GM12878 (cell line): ENCODE data around the gene TTLL1. TPM values are rescaled to one million over a fixed set of nuclear protein-coding genes. Genes with fewer than 3 reads are reported as not detected.

ENCODE experiments used
- ATAC-seq: fragments of 200-7000 bp; cut with Tn5 transposase; 3 replicates; pipeline ENCODE4 v1.9.1; 2020; ENCODE audit warnings: mild to moderate bottlenecking, moderate library complexity
- BruUV-seq: library from RNA; stranded (reverse); fragments of 400-500 nt; replicated peaks from 2 replicates; lab custom pipeline; 2021; lab: Mats Ljungman, UMichigan
- CTCF ChIA-PET: fragments of 300-600 bp; sonication (Branson Sonifier 250); formaldehyde crosslinking; extraction: SDS; loops from one replicate; lab custom pipeline; 2021; ENCODE audit warnings: inconsistent platforms; lab: Yijun Ruan, JAX
- POLR2A ChIA-PET: fragments of 350-600 bp; formaldehyde crosslinking; extraction: SDS; loops from one replicate; lab custom pipeline; 2021; ENCODE audit warnings: inconsistent platforms; lab: Charles Lee
- RAD21 ChIA-PET: fragments of 300-600 bp; sonication (Branson Sonifier 250); formaldehyde crosslinking; loops from one replicate; lab custom pipeline; 2023; ENCODE audit warnings: antibody characterized with exemption; ENCODE audit not compliant: unreplicated experiment; lab: Charles Lee
- SMC1A ChIA-PET: fragments of 300-600 bp; sonication (Branson Sonifier 250); formaldehyde crosslinking; loops from one replicate; lab custom pipeline; 2023; ENCODE audit not compliant: unreplicated experiment, uncharacterized antibody; lab: Charles Lee
- DNase-seq: peaks from one replicate; pipeline ENCODE4 v3.0.0-alpha.2; 2011; ENCODE audit warnings: low read depth, low spot score
- FAIRE-seq: peaks from 3 replicates; lab custom pipeline; 2011; peaks lifted over from hg19 to GRCh38; lab: Jason Lieb, UNC
- H2AFZ ChIP-seq: 2 replicates; pipeline ENCODE4 v1.6.0; 2011; ENCODE audit warnings: low read depth, low read length, control low read depth; ENCODE audit not compliant: control insufficient read depth
- H3K27ac ChIP-seq: 2 replicates; pipeline ENCODE4 v1.5.1; 2011; ENCODE audit warnings: control low read depth; ENCODE audit not compliant: control insufficient read depth, insufficient read depth
- H3K27me3 ChIP-seq, 2 experiments: replicated peaks in 1 of 2; 2 replicates each; pipeline versions ENCODE4 v1.6.0 to v1.6.1; 2011; ENCODE audit warnings: low read length in 1 of 2; ENCODE audit not compliant: control insufficient read depth in 2 of 2, insufficient read depth in 2 of 2
- H3K36me3 ChIP-seq, 2 experiments: 2 replicates each; pipeline ENCODE4 v1.5.1; 2011; ENCODE audit warnings: low read length in 1 of 2; ENCODE audit not compliant: control insufficient read depth in 2 of 2, insufficient read depth in 2 of 2
- H3K4me1 ChIP-seq: 2 replicates; pipeline ENCODE4 v1.6.1; 2011; ENCODE audit warnings: mild to moderate bottlenecking, low read length, moderate library complexity, mixed read lengths; ENCODE audit not compliant: control insufficient read depth, insufficient read depth
- H3K4me2 ChIP-seq: 2 replicates; pipeline ENCODE4 v1.6.0; 2011; ENCODE audit warnings: control low read depth; ENCODE audit not compliant: control insufficient read depth, insufficient read depth
- H3K4me3 ChIP-seq: fragments of 200-600 bp; sonication (generic); 2 replicates; pipeline ENCODE4 v1.5.1; 2016
- H3K79me2 ChIP-seq: 2 replicates; pipeline ENCODE4 v1.6.0; 2011; ENCODE audit warnings: low read length; ENCODE audit not compliant: control insufficient read depth, insufficient read depth
- H3K9ac ChIP-seq: 2 replicates; pipeline ENCODE4 v1.8.0; 2011; ENCODE audit warnings: low read length, control low read depth, mixed read lengths; ENCODE audit not compliant: control insufficient read depth, insufficient read depth
- H3K9me3 ChIP-seq: replicated peaks from 3 replicates; pipeline ENCODE4 v1.5.1; 2011; ENCODE audit warnings: mild to moderate bottlenecking, low read length; ENCODE audit not compliant: control insufficient read depth, insufficient read depth
- H4K20me1 ChIP-seq: 2 replicates; pipeline ENCODE4 v1.6.0; 2011; ENCODE audit not compliant: control insufficient read depth, insufficient read depth
- ASH2L ChIP-seq: fragments of 300-600, 200-600 bp; sonication (generic); IDR thresholded peaks from 2 replicates; pipeline ENCODE4 v1.6.1; 2017; ENCODE audit warnings: low read depth, mild to moderate bottlenecking, borderline replicate concordance
- BCLAF1 ChIP-seq: fragments of 450-650 bp; IDR thresholded peaks from 2 replicates; pipeline ENCODE4 v1.6.1; 2017; ENCODE audit warnings: antibody characterized with exemption, mild to moderate bottlenecking, moderate library complexity
- FOXM1 ChIP-seq: IDR thresholded peaks from 2 replicates; pipeline ENCODE4 v1.6.1; 2012; ENCODE audit warnings: low read depth, mild to moderate bottlenecking, inconsistent platforms, low read length, moderate library complexity
- MTA3 ChIP-seq: IDR thresholded peaks from 2 replicates; pipeline ENCODE4 v1.6.1; 2012; ENCODE audit warnings: low read length, inconsistent platforms, borderline replicate concordance
- NFXL1 ChIP-seq: fragments of 450-650 bp; IDR thresholded peaks from 2 replicates; pipeline ENCODE4 v1.6.1; 2017; ENCODE audit warnings: antibody characterized with exemption, mild to moderate bottlenecking, borderline replicate concordance
- TCF12 ChIP-seq: IDR thresholded peaks from 2 replicates; pipeline ENCODE4 v1.6.1; 2011; ENCODE audit warnings: low read depth, mild to moderate bottlenecking, low read length
- ZBED1 ChIP-seq: IDR thresholded peaks from 2 replicates; pipeline ENCODE4 v1.6.1; 2016; ENCODE audit warnings: borderline replicate concordance
- WGBS: methylation state at CpG from one replicate; pipeline ENCODE4 v1.1.6; 2016; ENCODE audit warnings: low lambda C conversion rate; ENCODE audit not compliant: insufficient replicate concordance, insufficient coverage; ENCODE audit errors: missing lambda C conversion rate; 5-methylcytosine and 5-hydroxymethylcytosine counted together
- in situ Hi-C: fragments of 300-500 bp; cut with MboI; formaldehyde crosslinking; loops from 9 replicates; pipeline ENCODE4 v1.14.3; 2018; ENCODE audit warnings: mixed read lengths
- intact Hi-C: fragments of 100-400 bp; cut with micrococcal nuclease; formaldehyde crosslinking; loops from one replicate; pipeline ENCODE4 v1.14.2; 2022; ENCODE audit not compliant: unreplicated experiment
- polyA plus RNA-seq, 11 experiments: library from polyadenylated mRNA; depleted of rRNA in 4 of 11; unstranded in 6 of 11; stranded (reverse) in 5 of 11; fragments of >200 nt; fragmentation: Nextera tagmentation in 4 of 11; fragmentation: Illumina TruSeq in 1 of 11; extraction: Ambion mirVana in 4 of 11; extraction: Trizol in 1 of 11; gene quantifications; 1 replicate in 1 of 11; 2 replicates in 10 of 11; pipeline versions ENCODE4 v1.2.1 to v1.2.3, GENCODE V29; 2011 to 2016; ENCODE audit warnings: inconsistent platforms in 2 of 11, missing spikeins in 2 of 11, low read depth in 1 of 11
- total RNA-seq, 4 experiments: library from RNA; depleted of rRNA in 3 of 4; stranded (reverse); fragments of >200 nt in 3 of 4; fragmentation: Illumina TruSeq in 1 of 4; extraction: Trizol in 1 of 4; gene quantifications; 2 replicates each; pipeline versions ENCODE4 v1.2.1 to v1.2.3, GENCODE V29; 2013 to 2021
- TF ChIP-seq, protein P1 (sequence below): IDR thresholded peaks from 2 replicates; pipeline ENCODE4 v1.6.1; 2012; ENCODE audit warnings: improper control_type of control experiment, low read depth, low read length; ENCODE audit not compliant: insufficient replicate concordance

The TTLL1 gene
- total and polyA plus RNA-seq, 10 of the 15 experiments (the other 5 are each of a cell fraction or from before 2014, with no cell fraction given), result 0.39 to 4.8 (median 3.2) TPM

DNA sequence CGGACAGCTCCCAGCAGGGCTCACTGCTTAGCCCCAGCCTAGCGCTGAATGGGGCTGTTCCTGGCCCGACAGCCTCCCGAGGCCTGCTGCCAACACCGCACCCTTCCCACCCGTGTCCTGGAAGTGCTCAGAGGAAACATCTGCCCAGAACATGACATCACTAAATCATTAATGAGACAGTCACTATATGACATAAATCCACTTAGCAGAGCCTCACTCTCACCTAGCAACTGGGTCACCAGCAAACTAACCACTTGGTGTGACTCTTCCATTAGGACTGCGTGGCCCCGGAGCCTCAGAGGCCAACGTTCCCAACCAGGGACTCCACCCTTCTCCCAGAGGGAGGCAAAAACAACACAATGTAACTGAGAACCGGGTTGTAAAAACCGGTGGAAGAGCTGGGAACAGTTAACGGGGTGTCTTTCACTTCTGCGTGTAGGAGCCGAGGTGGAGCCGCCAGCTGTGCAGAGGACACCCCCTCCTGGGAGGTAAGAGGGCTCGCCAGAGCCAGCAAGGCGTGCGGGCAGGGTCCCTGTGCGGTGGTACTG lies 52.8 kb downstream of the TTLL1 start:
- no peak overlapping the region for H3K4me3 ChIP-seq
- H3K9ac ChIP-seq, result no peak overlapping the region
- RAD21 ChIA-PET, result interaction anchor here (4.1 kb wide), 1 partner anchor 168 kb away, joined by 35 read pairs; no protein-coding TSS in a partner anchor
- no peaks in the 10 kb centered on the region for H3K79me2 ChIP-seq
- H3K27me3 ChIP-seq, result no peaks in the 10 kb centered on the region
- WGBS, result 58% methylated on average over 19 of the region's 19 CpGs
- BruUV-seq, result no TSS peak
- FAIRE-seq (no peak), DNase-seq (no peak), ATAC-seq (no peak)
- H3K4me1 ChIP-seq, result no peaks in the 10 kb centered on the region
- H3K9me3 ChIP-seq, result no peaks in the 10 kb centered on the region
- CTCF ChIA-PET, result interaction anchor here (5.2 kb wide), 1 partner anchor 170 kb away, joined by 58 read pairs; no protein-coding TSS in a partner anchor
- H3K4me2 ChIP-seq, result no peak overlapping the region
- in situ Hi-C loops (no loop called here), intact Hi-C loops (no loop called here)
- POLR2A ChIA-PET, result interaction anchor here (1.1 kb wide), 1 partner anchor 144 kb away, joined by 3 read pairs; no protein-coding TSS in a partner anchor
- H4K20me1 ChIP-seq, result no peaks in the 10 kb centered on the region
- H3K27ac ChIP-seq, result no peak overlapping the region
- no peak overlapping the region for H2AFZ ChIP-seq
- no peaks in the 10 kb centered on the region for H3K36me3 ChIP-seq
- TF ChIP-seq ZBED1 (no peak), NFXL1 (no peak), TCF12 (no peak)
- SMC1A ChIA-PET, result interaction anchor here (0.6 kb wide), 1 partner anchor 169 kb away, joined by 3 read pairs; no protein-coding TSS in a partner anchor

GRCh38 chr22:43035250-43035649 lies 53.9 kb downstream of the TTLL1 start:
- intact Hi-C loops (no loop called here), in situ Hi-C loops (no loop called here)
- Histone ChIP-seq H3K79me2 (no peaks in the 10 kb centered on the region), H3K4me2 (no peak overlapping the region), H3K9ac (no peak overlapping the region), H3K4me3 (no peak overlapping the region), H4K20me1 (no peaks in the 10 kb centered on the region), H2AFZ (no peak overlapping the region), H3K36me3 (no peaks in the 10 kb centered on the region), H3K9me3 (no peaks in the 10 kb centered on the region), H3K4me1 (no peaks in the 10 kb centered on the region), H3K27ac (no peak overlapping the region), H3K27me3 (no peaks in the 10 kb centered on the region)
- ChIA-PET POLR2A (no interaction called here), CTCF (interaction anchor here (1.8 to 5.2 kb wide), 3 partner anchors 106 to 169 kb away, joined by 4 to 58 read pairs (median 6); no protein-coding TSS in a partner anchor), SMC1A (interaction anchor here (2.3 kb wide), 1 partner anchor 141 kb away, joined by 16 read pairs; no protein-coding TSS in a partner anchor), RAD21 (interaction anchor here (4.1 kb wide), 1 partner anchor 167 kb away, joined by 35 read pairs; no protein-coding TSS in a partner anchor)
- no peak for ATAC-seq
- no peak for DNase-seq
- no peak for FAIRE-seq
- no TSS peak for BruUV-seq
- 61% methylated on average over 9 of the region's 9 CpGs for WGBS
- TF ChIP-seq, protein P1, sequence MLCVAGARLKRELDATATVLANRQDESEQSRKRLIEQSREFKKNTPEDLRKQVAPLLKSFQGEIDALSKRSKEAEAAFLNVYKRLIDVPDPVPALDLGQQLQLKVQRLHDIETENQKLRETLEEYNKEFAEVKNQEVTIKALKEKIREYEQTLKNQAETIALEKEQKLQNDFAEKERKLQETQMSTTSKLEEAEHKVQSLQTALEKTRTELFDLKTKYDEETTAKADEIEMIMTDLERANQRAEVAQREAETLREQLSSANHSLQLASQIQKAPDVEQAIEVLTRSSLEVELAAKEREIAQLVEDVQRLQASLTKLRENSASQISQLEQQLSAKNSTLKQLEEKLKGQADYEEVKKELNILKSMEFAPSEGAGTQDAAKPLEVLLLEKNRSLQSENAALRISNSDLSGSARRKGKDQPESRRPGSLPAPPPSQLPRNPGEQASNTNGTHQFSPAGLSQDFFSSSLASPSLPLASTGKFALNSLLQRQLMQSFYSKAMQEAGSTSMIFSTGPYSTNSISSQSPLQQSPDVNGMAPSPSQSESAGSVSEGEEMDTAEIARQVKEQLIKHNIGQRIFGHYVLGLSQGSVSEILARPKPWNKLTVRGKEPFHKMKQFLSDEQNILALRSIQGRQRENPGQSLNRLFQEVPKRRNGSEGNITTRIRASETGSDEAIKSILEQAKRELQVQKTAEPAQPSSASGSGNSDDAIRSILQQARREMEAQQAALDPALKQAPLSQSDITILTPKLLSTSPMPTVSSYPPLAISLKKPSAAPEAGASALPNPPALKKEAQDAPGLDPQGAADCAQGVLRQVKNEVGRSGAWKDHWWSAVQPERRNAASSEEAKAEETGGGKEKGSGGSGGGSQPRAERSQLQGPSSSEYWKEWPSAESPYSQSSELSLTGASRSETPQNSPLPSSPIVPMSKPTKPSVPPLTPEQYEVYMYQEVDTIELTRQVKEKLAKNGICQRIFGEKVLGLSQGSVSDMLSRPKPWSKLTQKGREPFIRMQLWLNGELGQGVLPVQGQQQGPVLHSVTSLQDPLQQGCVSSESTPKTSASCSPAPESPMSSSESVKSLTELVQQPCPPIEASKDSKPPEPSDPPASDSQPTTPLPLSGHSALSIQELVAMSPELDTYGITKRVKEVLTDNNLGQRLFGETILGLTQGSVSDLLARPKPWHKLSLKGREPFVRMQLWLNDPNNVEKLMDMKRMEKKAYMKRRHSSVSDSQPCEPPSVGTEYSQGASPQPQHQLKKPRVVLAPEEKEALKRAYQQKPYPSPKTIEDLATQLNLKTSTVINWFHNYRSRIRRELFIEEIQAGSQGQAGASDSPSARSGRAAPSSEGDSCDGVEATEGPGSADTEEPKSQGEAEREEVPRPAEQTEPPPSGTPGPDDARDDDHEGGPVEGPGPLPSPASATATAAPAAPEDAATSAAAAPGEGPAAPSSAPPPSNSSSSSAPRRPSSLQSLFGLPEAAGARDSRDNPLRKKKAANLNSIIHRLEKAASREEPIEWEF, result no peak
- TF ChIP-seq ASH2L (no peak), BCLAF1 (no peak), FOXM1 (no peak), MTA3 (no peak)
